Activated CD4-positive, alpha-beta T cell treated with anti-CD3 and anti-CD28 coated beads, Interleukin-2, Interleukin-4, amounts not matched to agents 100 ng/mL and 50 ng/mL, durations not matched to agents 16 hours and 8 hours (primary cell): ENCODE results near the gene GLT6D1.

ENCODE experiments used
- DNase-seq: peaks from one replicate; pipeline ENCODE4 v3.0.0-alpha.2; 2020; ENCODE audit warnings: low spot score

Gene GLT6D1

DNA sequence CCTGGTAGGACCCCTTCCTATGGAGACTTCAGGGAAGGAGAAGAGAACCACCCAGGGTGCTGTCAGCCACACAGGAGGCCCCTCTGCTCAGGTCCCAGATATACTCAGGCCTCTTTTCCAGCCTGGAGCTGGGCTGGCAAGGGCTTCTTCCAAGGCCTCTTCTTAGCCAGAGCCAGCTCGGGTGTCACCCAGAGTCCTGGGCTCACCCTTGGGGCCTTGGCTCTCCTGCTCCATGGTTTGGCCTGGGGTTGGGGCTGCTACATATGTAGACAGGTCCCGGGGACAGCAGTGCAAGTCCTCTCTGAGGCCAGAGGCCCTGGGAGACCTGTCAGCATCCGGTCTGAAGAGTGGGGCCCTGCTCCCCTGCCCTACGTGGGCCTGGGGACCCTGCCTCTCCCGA lies 55.0 kb downstream of the GLT6D1 start:
- no peak for DNase-seq

- DNase-seq, result no peak
Observed at GRCh38 chr9:135583688-135584011, 55.7 kb downstream of the GLT6D1 start.

- DNase-seq, result no peak
Observed at GRCh38 chr9:135582966-135583687, 56.2 kb downstream of the GLT6D1 start.

GRCh38 chr9:135582541-135582940 lies 56.8 kb downstream of the GLT6D1 start:
- no peak for DNase-seq

GRCh38 chr9:135581636-135582426 lies 57.5 kb downstream of the GLT6D1 start:
- DNase-seq, result no peak

GRCh38 chr9:135580664-135581380 lies 58.5 kb downstream of the GLT6D1 start:
- DNase-seq, result no peak

- DNase-seq, result no peak
Observed at GRCh38 chr9:135579889-135580660, 59.3 kb downstream of the GLT6D1 start.

DNA sequence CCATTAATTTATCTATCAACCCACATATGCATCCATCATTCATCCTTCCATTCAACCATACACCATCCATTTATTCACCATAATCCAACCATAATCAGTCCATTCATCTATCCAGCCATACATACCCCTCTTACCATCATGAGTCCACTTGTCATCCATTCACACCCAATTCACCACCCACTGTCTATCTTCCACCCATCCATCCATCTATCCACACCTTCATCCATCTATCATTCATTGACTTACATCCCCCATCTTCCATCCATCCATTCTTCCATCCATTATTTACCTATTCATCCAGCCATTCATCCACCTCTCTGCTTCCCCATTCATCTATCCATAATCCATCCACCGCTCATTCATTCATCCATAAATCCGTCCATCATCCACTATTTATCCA lies 60.0 kb downstream of the GLT6D1 start:
- DNase-seq, result no peak

GRCh38 chr9:135577256-135577655 lies 62.1 kb downstream of the GLT6D1 start:
- no peak for DNase-seq

DNA sequence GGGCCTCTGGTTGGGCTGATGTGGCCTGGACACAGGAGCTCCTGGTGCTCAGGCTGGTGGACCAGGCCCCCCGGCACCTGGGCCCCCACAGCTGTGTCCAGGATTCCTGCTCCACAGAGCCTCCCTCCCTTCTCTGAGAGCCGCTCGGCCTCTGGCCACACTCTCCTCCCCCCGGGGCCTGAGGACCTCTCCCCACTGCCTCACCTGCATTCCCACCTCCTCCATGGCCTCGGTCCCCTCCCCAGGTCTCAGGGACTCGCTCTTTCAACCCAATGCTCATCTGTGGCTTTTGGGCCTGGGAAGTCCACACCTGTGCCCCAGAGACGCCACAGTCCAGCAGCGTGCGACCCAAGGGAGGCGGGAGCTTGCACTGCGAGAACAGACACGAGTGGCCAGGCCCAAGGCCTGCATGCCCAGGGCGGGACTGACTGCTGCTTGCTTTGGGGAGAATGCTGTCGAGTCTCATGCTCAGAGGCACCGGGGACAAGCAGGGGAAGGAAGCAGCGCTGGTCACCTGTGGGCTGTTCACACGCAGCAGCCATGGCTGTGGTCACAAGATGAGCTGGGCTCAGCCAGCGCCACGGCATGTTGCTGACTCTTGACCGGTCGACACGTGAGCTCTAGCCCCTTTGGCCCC lies 63.2 kb downstream of the GLT6D1 start:
- no peak for DNase-seq

DNA sequence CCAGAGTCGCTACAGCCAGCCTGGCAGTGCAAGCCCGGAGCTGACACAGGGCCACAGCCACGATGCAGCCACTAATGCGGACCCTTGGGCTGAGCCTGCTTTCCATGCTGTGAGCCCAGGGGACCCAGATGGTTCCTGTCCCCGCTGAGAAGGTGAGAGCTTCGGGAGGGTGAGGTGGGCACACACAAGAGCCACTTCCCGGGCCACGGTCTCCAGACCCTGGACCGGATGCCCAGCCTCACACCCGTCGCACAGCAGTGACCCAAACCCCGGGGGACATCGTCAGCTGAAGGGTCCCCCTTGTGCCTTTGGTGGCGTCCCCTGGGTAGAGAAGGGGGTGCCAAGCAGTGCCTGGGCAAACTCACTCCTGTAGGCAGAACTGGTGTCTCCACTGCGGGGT lies 64.4 kb downstream of the GLT6D1 start:
- DNase-seq, result no peak

GRCh38 chr9:135574331-135574730 lies 65.0 kb downstream of the GLT6D1 start:
- no peak for DNase-seq
